Measurements from ENCODE around the gene SERTAD3. TPM values are rescaled to one million over a fixed set of nuclear protein-coding genes. Genes with fewer than 3 reads are reported as not detected.

The SERTAD3 gene
- total RNA-seq, 1 donor from 2014 or later = 40.3 TPM

DNA sequence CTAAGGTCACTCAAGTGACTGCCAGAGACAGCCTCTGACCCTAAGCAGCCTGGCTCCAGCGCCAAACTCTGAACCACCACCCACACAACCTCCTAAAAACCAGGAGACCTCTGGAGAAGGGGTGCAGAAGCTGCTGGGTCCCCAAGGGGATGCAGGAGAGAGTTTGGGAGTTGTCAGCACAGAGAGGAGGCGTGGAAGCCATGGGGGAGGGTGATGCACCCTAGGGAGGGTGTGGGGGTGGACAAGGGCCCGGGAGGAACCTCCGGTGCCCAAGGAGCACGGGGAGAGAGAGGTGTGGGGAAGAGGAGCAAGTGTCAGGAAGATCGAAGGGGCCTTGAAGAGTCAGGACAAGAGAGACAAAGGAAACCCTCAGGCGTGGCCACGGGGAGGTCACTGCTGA is 52.0 kb downstream of the SERTAD3 start:
- H3K4me3 Mint-ChIP-seq (ENCODE audit: unreplicated experiment) = no peak overlapping the region
- H3K27ac Mint-ChIP-seq (ENCODE audit: unreplicated experiment) = no peak overlapping the region
- no peak for DNase-seq (ENCODE audit: low spot score)
- no peaks in the 10 kb centered on the region for H3K4me1 Mint-ChIP-seq (ENCODE audit: low read depth)
- TF ChIP-seq, protein P1, sequence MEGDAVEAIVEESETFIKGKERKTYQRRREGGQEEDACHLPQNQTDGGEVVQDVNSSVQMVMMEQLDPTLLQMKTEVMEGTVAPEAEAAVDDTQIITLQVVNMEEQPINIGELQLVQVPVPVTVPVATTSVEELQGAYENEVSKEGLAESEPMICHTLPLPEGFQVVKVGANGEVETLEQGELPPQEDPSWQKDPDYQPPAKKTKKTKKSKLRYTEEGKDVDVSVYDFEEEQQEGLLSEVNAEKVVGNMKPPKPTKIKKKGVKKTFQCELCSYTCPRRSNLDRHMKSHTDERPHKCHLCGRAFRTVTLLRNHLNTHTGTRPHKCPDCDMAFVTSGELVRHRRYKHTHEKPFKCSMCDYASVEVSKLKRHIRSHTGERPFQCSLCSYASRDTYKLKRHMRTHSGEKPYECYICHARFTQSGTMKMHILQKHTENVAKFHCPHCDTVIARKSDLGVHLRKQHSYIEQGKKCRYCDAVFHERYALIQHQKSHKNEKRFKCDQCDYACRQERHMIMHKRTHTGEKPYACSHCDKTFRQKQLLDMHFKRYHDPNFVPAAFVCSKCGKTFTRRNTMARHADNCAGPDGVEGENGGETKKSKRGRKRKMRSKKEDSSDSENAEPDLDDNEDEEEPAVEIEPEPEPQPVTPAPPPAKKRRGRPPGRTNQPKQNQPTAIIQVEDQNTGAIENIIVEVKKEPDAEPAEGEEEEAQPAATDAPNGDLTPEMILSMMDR (IDR thresholded peaks at IDR 0.05) = no peak
- H3K36me3 Mint-ChIP-seq (ENCODE audit: low read depth) = no peaks in the 10 kb centered on the region
- no peaks in the 10 kb centered on the region for H3K9me3 Mint-ChIP-seq (ENCODE audit: low read depth)
- no peaks in the 10 kb centered on the region for H3K27me3 Mint-ChIP-seq (ENCODE audit: low read depth)

Other genes with a start within 250 kb of the SERTAD3 start
- gene TTC9B, start 226.0 kb downstream of the SERTAD3 start, total RNA-seq = not detected in 3 replicates
- gene CCNP, start 217.6 kb downstream of the SERTAD3 start, total RNA-seq = 0.52 to 0.73 TPM (median 0.59 TPM) in 3 replicates
- 99.9 to 136 TPM (median 100 TPM) in 3 replicates for gene AKT2, start 159.0 kb downstream of the SERTAD3 start, total RNA-seq
- 19.4 to 22.2 TPM (median 21.5 TPM) in 3 replicates for gene C19orf47, start 95.9 kb downstream of the SERTAD3 start, total RNA-seq
- 478 to 514 TPM (median 487 TPM) in 3 replicates for gene PLD3, start 95.6 kb downstream of the SERTAD3 start, total RNA-seq
- gene HIPK4, start 54.2 kb downstream of the SERTAD3 start, total RNA-seq = 0.20 to 0.53 TPM (median 0.46 TPM) in 3 replicates
- gene PRX, start 31.0 kb downstream of the SERTAD3 start, total RNA-seq = 3.6 to 4.9 TPM (median 4.5 TPM) in 3 replicates
- 13.0 to 14.8 TPM (median 14.5 TPM) in 3 replicates for gene SERTAD1, start 18.3 kb downstream of the SERTAD3 start, total RNA-seq
- 48.3 to 53.9 TPM (median 53.1 TPM) in 3 replicates for gene BLVRB, start 21.4 kb upstream of the SERTAD3 start, total RNA-seq
- 1.4 to 2.5 TPM (median 2.3 TPM) in 3 replicates for gene SPTBN4, start 22.7 kb upstream of the SERTAD3 start, total RNA-seq
- gene SHKBP1, start 132.5 kb upstream of the SERTAD3 start, total RNA-seq = 40.9 to 47.8 TPM (median 46.8 TPM) in 3 replicates
- 161 to 311 TPM (median 163 TPM) in 3 replicates for gene LTBP4, start 157.0 kb upstream of the SERTAD3 start, total RNA-seq
- gene NUMBL, start 246.3 kb upstream of the SERTAD3 start, total RNA-seq = 104 to 121 TPM (median 117 TPM) in 3 replicates

Measured in chondrocyte (in vitro differentiated cells).